IPS-15b (cell line): ENCODE measurements around the gene GTF3C5.

Source experiments
- H3K27me3 ChIP-seq: one replicate; pipeline ENCODE4 v1.6.1; 2013; ENCODE audit warnings: low read length; ENCODE audit not compliant: control insufficient read depth, insufficient read depth
- H3K36me3 ChIP-seq: one replicate; pipeline ENCODE4 v1.6.1; 2013; ENCODE audit warnings: low read length; ENCODE audit not compliant: control insufficient read depth, insufficient read depth
- H3K4me1 ChIP-seq: one replicate; pipeline ENCODE4 v1.6.1; 2013; ENCODE audit warnings: mild to moderate bottlenecking, low read length; ENCODE audit not compliant: control insufficient read depth, insufficient read depth
- H3K4me3 ChIP-seq: one replicate; pipeline ENCODE4 v1.5.1; 2013; ENCODE audit warnings: low read depth, low read length
- H3K9ac ChIP-seq: one replicate; pipeline ENCODE4 v1.6.1; 2013; ENCODE audit warnings: low read depth, mild to moderate bottlenecking, low read length
- H3K9me3 ChIP-seq: one replicate; pipeline ENCODE4 v1.6.1; 2013; ENCODE audit warnings: mild to moderate bottlenecking, low read length; ENCODE audit not compliant: control insufficient read depth, insufficient read depth

GTF3C5 gene

GRCh38 chr9:133050781-133051180 lies 20.0 kb downstream of the GTF3C5 start:
- no peaks in the 10 kb centered on the region for H3K27me3 ChIP-seq
- H3K36me3 ChIP-seq = peaks cover 50% of the 10 kb centered on the region
- H3K4me1 ChIP-seq = no peaks in the 10 kb centered on the region
- H3K9ac ChIP-seq = no peak overlapping the region
- H3K4me3 ChIP-seq = no peak overlapping the region
- no peaks in the 10 kb centered on the region for H3K9me3 ChIP-seq

- Histone ChIP-seq H3K36me3 (peaks cover 52% of the 10 kb centered on the region), H3K9ac (no peak overlapping the region), H3K4me3 (no peak overlapping the region)
Observed at GRCh38 chr9:133051281-133051900, 20.6 kb downstream of the GTF3C5 start.

GRCh38 chr9:133051966-133052539 lies 21.3 kb downstream of the GTF3C5 start:
- H3K27me3 ChIP-seq = no peaks in the 10 kb centered on the region
- peaks cover 55% of the 10 kb centered on the region for H3K36me3 ChIP-seq
- no peaks in the 10 kb centered on the region for H3K9me3 ChIP-seq
- H3K4me3 ChIP-seq = no peak overlapping the region
- no peak overlapping the region for H3K9ac ChIP-seq
- no peaks in the 10 kb centered on the region for H3K4me1 ChIP-seq

More at GRCh38 chr9:133051281-133051900, 20.6 kb downstream of the GTF3C5 start:
- Histone ChIP-seq H3K9me3 (no peaks in the 10 kb centered on the region), H3K27me3 (no peaks in the 10 kb centered on the region), H3K4me1 (no peaks in the 10 kb centered on the region)

GRCh38 chr9:133054194-133054890 lies 23.5 kb downstream of the GTF3C5 start:
- Histone ChIP-seq H3K9ac (no peak overlapping the region), H3K27me3 (no peaks in the 10 kb centered on the region), H3K4me3 (no peak overlapping the region), H3K4me1 (no peaks in the 10 kb centered on the region), H3K36me3 (peaks cover 56% of the 10 kb centered on the region), H3K9me3 (no peaks in the 10 kb centered on the region)

- Histone ChIP-seq H3K27me3 (no peaks in the 10 kb centered on the region), H3K9me3 (no peaks in the 10 kb centered on the region), H3K9ac (no peak overlapping the region), H3K4me1 (no peaks in the 10 kb centered on the region), H3K36me3 (peaks cover 56% of the 10 kb centered on the region), H3K4me3 (no peak overlapping the region)
Observed at GRCh38 chr9:133054966-133055365, 24.2 kb downstream of the GTF3C5 start.

- no peaks in the 10 kb centered on the region for H3K27me3 ChIP-seq
- peaks cover 52% of the 10 kb centered on the region for H3K36me3 ChIP-seq
- H3K4me3 ChIP-seq = no peak overlapping the region
- H3K9ac ChIP-seq = no peak overlapping the region
- no peaks in the 10 kb centered on the region for H3K9me3 ChIP-seq
- H3K4me1 ChIP-seq = peaks cover 3% of the 10 kb centered on the region
Observed at GRCh38 chr9:133055788-133056420, 25.1 kb downstream of the GTF3C5 start.

GRCh38 chr9:133056533-133056932 lies 25.7 kb downstream of the GTF3C5 start:
- no peaks in the 10 kb centered on the region for H3K27me3 ChIP-seq
- H3K36me3 ChIP-seq = peaks cover 46% of the 10 kb centered on the region
- H3K9ac ChIP-seq = no peak overlapping the region
- H3K4me1 ChIP-seq = peaks cover 3% of the 10 kb centered on the region
- no peaks in the 10 kb centered on the region for H3K9me3 ChIP-seq
- H3K4me3 ChIP-seq = no peak overlapping the region

GRCh38 chr9:133057006-133057405 lies 26.2 kb downstream of the GTF3C5 start:
- no peaks in the 10 kb centered on the region for H3K9me3 ChIP-seq
- no peak overlapping the region for H3K4me3 ChIP-seq
- H3K4me1 ChIP-seq = peaks cover 3% of the 10 kb centered on the region
- no peaks in the 10 kb centered on the region for H3K27me3 ChIP-seq
- H3K36me3 ChIP-seq = peaks cover 41% of the 10 kb centered on the region
- H3K9ac ChIP-seq = no peak overlapping the region

- no peak overlapping the region for H3K9ac ChIP-seq
Observed at GRCh38 chr9:133057553-133057952, 26.8 kb downstream of the GTF3C5 start.

GRCh38 chr9:133058071-133058470 lies 27.3 kb downstream of the GTF3C5 start:
- H3K27me3 ChIP-seq = no peaks in the 10 kb centered on the region
- H3K9ac ChIP-seq = no peak overlapping the region
- no peak overlapping the region for H3K4me3 ChIP-seq
- no peaks in the 10 kb centered on the region for H3K9me3 ChIP-seq
- H3K4me1 ChIP-seq = peaks cover 3% of the 10 kb centered on the region
- H3K36me3 ChIP-seq = peaks cover 39% of the 10 kb centered on the region

More at GRCh38 chr9:133057553-133057952, 26.8 kb downstream of the GTF3C5 start:
- Histone ChIP-seq H3K36me3 (peaks cover 39% of the 10 kb centered on the region), H3K27me3 (no peaks in the 10 kb centered on the region), H3K9me3 (no peaks in the 10 kb centered on the region), H3K4me3 (no peak overlapping the region), H3K4me1 (peaks cover 3% of the 10 kb centered on the region)

- H3K4me1 ChIP-seq = peaks cover 3% of the 10 kb centered on the region
- no peaks in the 10 kb centered on the region for H3K27me3 ChIP-seq
- no peaks in the 10 kb centered on the region for H3K9me3 ChIP-seq
- H3K4me3 ChIP-seq = no peak overlapping the region
- H3K36me3 ChIP-seq = peaks cover 33% of the 10 kb centered on the region
- no peak overlapping the region for H3K9ac ChIP-seq
Observed at GRCh38 chr9:133058550-133059320, 27.9 kb downstream of the GTF3C5 start.
